CD4-positive, alpha-beta T cell treated with Interferon alpha-2 for 1 hour (primary cell): ENCODE data around the gene AARS2.
A peak's percentile ranks its signal among the peaks of the same experiment; 100 is the strongest.
"Not testable (repeated sequence)": the region's sequence is repeated elsewhere in the genome, so short reads cannot be mapped to it uniquely, and the experiment has no call there.

Experiments used
- DNase-seq, 2 donors: peaks; one replicate each; pipeline ENCODE4 v3.0.0-alpha.2; 2020 to 2022

Gene AARS2

GRCh38 chr6:44312901-44313788 is at the start of gene AARS2:
Gene AARS2, minus strand, starts transcription at chr6:44313347. Its CDS starts 24 bp downstream, at chr6:44313323.
- peak; percentile 89 to 94 for DNase-seq

GRCh38 chr6:44361947-44362346 is 48.8 kb upstream of the AARS2 start:
- no peak for DNase-seq

- no peak for DNase-seq
These were observed 46.8 kb upstream of the AARS2 start for GRCh38 chr6:44359973-44360372.

GRCh38 chr6:44356487-44356886 is 43.3 kb upstream of the AARS2 start:
- DNase-seq: no peak

- DNase-seq: no peak
These were observed 42.5 kb upstream of the AARS2 start for GRCh38 chr6:44355640-44356039.

GRCh38 chr6:44353336-44353735 is 40.2 kb upstream of the AARS2 start:
- no peak for DNase-seq

GRCh38 chr6:44352259-44352658 is 39.1 kb upstream of the AARS2 start:
- DNase-seq: no peak

GRCh38 chr6:44350650-44350994 is 37.5 kb upstream of the AARS2 start:
- DNase-seq: not testable (repeated sequence)

GRCh38 chr6:44349904-44350649 is 36.9 kb upstream of the AARS2 start:
- no peak for DNase-seq

- DNase-seq: not testable (repeated sequence)
These were observed 33.7 kb upstream of the AARS2 start for GRCh38 chr6:44346818-44347217.

- DNase-seq: no peak
These were observed 29.3 kb upstream of the AARS2 start, which contains the start of gene SPATS1 for GRCh38 chr6:44342489-44342888. Gene SPATS1, plus strand, starts transcription at chr6:44342650. Its CDS starts 446 bp downstream, at chr6:44343096.

GRCh38 chr6:44342052-44342451 is 28.9 kb upstream of the AARS2 start:
- DNase-seq: no peak

GRCh38 chr6:44341095-44341890 is 28.1 kb upstream of the AARS2 start:
- DNase-seq: no peak

GRCh38 chr6:44339763-44340625 is 26.8 kb upstream of the AARS2 start:
- no peak for DNase-seq

GRCh38 chr6:44339301-44339700 is 26.2 kb upstream of the AARS2 start:
- DNase-seq: no peak

GRCh38 chr6:44338228-44339122 is 25.3 kb upstream of the AARS2 start:
- peak; percentile 65 to 76 for DNase-seq

GRCh38 chr6:44335631-44336030 is 22.5 kb upstream of the AARS2 start:
- DNase-seq: no peak

- DNase-seq: no peak
These were observed 20.8 kb upstream of the AARS2 start for GRCh38 chr6:44333942-44334341.

GRCh38 chr6:44333273-44333919 is 20.2 kb upstream of the AARS2 start:
- no peak for DNase-seq

GRCh38 chr6:44332585-44332984 is 19.4 kb upstream of the AARS2 start:
- no peak for DNase-seq

GRCh38 chr6:44329858-44330257 is 16.7 kb upstream of the AARS2 start:
- no peak for DNase-seq
